DOHH2 (cell line): ENCODE measurements around the gene CAV1.

Source experiments
- H3F3A ChIP-seq: fragments of 200-600 bp; sonication (generic), shearing (Covaris generic); 2 replicates; pipeline ENCODE4 v1.6.0; 2016; ENCODE audit warnings: antibody characterized with exemption, mild to moderate bottlenecking; ENCODE audit not compliant: control insufficient read depth, insufficient read depth
- H3K27ac ChIP-seq: fragments of 200-600 bp; sonication (generic); 2 replicates; pipeline ENCODE4 v1.5.1; 2014; ENCODE audit warnings: low read depth, mild to moderate bottlenecking, low read length, moderate library complexity
- H3K27me3 ChIP-seq: fragments of 200-600 bp; sonication (generic); 2 replicates; pipeline ENCODE4 v1.6.1; 2014; ENCODE audit warnings: mild to moderate bottlenecking, low read length, mixed read lengths; ENCODE audit not compliant: control insufficient read depth
- H3K36me3 ChIP-seq: fragments of 200-600 bp; sonication (generic); 2 replicates; pipeline ENCODE4 v1.6.1; 2014; ENCODE audit warnings: mild to moderate bottlenecking, low read length, moderate library complexity, mixed read lengths; ENCODE audit not compliant: control insufficient read depth
- H3K4me1 ChIP-seq: fragments of 200-600 bp; sonication (generic); 2 replicates; pipeline ENCODE4 v1.6.1; 2014; ENCODE audit warnings: mild to moderate bottlenecking, low read length, mixed read lengths; ENCODE audit not compliant: control insufficient read depth
- H3K4me2 ChIP-seq: fragments of 200-600 bp; sonication (generic); 2 replicates; pipeline ENCODE4 v1.6.0; 2014; ENCODE audit warnings: mild to moderate bottlenecking, low read length, moderate library complexity
- H3K4me3 ChIP-seq: fragments of 200-600 bp; sonication (generic); 2 replicates; pipeline ENCODE4 v1.5.1; 2014; ENCODE audit warnings: mild to moderate bottlenecking, low read length, mixed read lengths
- H3K79me2 ChIP-seq: fragments of 200-600 bp; sonication (generic); 2 replicates; pipeline ENCODE4 v1.6.1; 2014; ENCODE audit warnings: mild to moderate bottlenecking, low read length, mixed read lengths; ENCODE audit not compliant: control insufficient read depth
- H3K9me2 ChIP-seq: fragments of 200-600 bp; sonication (generic); replicated peaks from 2 replicates; pipeline ENCODE4 v1.6.1; 2014; ENCODE audit warnings: mild to moderate bottlenecking, low read length, mixed read lengths; ENCODE audit not compliant: control insufficient read depth
- H3K9me3 ChIP-seq: fragments of 200-600 bp; sonication (generic); 2 replicates; pipeline ENCODE4 v1.6.1; 2014; ENCODE audit warnings: antibody characterized with exemption, low read length, mixed read lengths; ENCODE audit not compliant: control insufficient read depth, insufficient read depth
- H4K20me1 ChIP-seq: fragments of 200-600 bp; sonication (generic); 2 replicates; pipeline ENCODE4 v1.6.0; 2014; ENCODE audit warnings: low read depth, mild to moderate bottlenecking, antibody characterized with exemption, low read length, moderate library complexity; ENCODE audit not compliant: control insufficient read depth, insufficient read depth
- CTCF ChIP-seq: fragments of 200-600 bp; sonication (generic); IDR thresholded peaks from one replicate; pipeline ENCODE4 v1.5.1; 2014; ENCODE audit warnings: antibody characterized with exemption, mild to moderate bottlenecking, low read depth, low read length; ENCODE audit not compliant: poor library complexity, severe bottlenecking
- EZH2phosphoT487 ChIP-seq: fragments of 200-600 bp; sonication (generic); IDR thresholded peaks from 2 replicates; pipeline ENCODE4 v1.6.1; 2017; ENCODE audit warnings: borderline replicate concordance, mild to moderate bottlenecking, antibody characterized with exemption, low read length, moderate library complexity, mixed read lengths

Gene CAV1

GRCh38 chr7:116610721-116611120 lies 85.9 kb downstream of the CAV1 start:
- Histone ChIP-seq H3K27ac (no peak overlapping the region), H3K4me3 (no peak overlapping the region), H3K9me2 (no peaks in the 10 kb centered on the region), H3K4me2 (no peak overlapping the region), H3K36me3 (no peaks in the 10 kb centered on the region), H3K9me3 (no peaks in the 10 kb centered on the region), H3K4me1 (no peaks in the 10 kb centered on the region), H3K27me3 (no peaks in the 10 kb centered on the region), H3K79me2 (no peaks in the 10 kb centered on the region), H3F3A (no peaks in the 10 kb centered on the region), H4K20me1 (no peaks in the 10 kb centered on the region)
- TF ChIP-seq CTCF (no peak), EZH2phosphoT487 (no peak)
